Osteocyte (in vitro differentiated cells): ENCODE data around the gene IGF1R. TPM values are rescaled to one million over a fixed set of nuclear protein-coding genes. Genes with fewer than 3 reads are reported as not detected.

Source experiments
- DNase-seq: peaks from one replicate; pipeline ENCODE4 v3.0.0; 2021; ENCODE audit warnings: mixed read lengths; ENCODE audit not compliant: unreplicated experiment; ENCODE audit errors: extremely low spot score
- H3K27ac Mint-ChIP-seq: one replicate; pipeline ENCODE4 v1.8.0; 2021; ENCODE audit warnings: mild to moderate bottlenecking, mixed read lengths; ENCODE audit not compliant: unreplicated experiment
- H3K27me3 Mint-ChIP-seq: one replicate; pipeline ENCODE4 v1.8.0; 2021; ENCODE audit warnings: mixed read lengths; ENCODE audit not compliant: unreplicated experiment
- H3K36me3 Mint-ChIP-seq: one replicate; pipeline ENCODE4 v1.8.0; 2021; ENCODE audit warnings: mixed read lengths; ENCODE audit not compliant: unreplicated experiment
- H3K4me1 Mint-ChIP-seq: one replicate; pipeline ENCODE4 v1.8.0; 2021; ENCODE audit warnings: mixed read lengths; ENCODE audit not compliant: unreplicated experiment
- H3K4me3 Mint-ChIP-seq: one replicate; pipeline ENCODE4 v1.8.0; 2021; ENCODE audit warnings: mild to moderate bottlenecking, moderate library complexity, mixed read lengths; ENCODE audit not compliant: unreplicated experiment
- H3K9me3 Mint-ChIP-seq: one replicate; pipeline ENCODE4 v1.8.0; 2021; ENCODE audit warnings: mixed read lengths; ENCODE audit not compliant: unreplicated experiment
- total RNA-seq: library from RNA; stranded (reverse); gene quantifications from 2 replicates; pipeline ENCODE4 v1.2.1, GENCODE V29; 2021
- TF ChIP-seq, protein P1 (sequence below): fragments of 200-600 bp; sonication (generic); IDR thresholded peaks from 2 replicates; pipeline ENCODE4 v1.5.0; 2021; ENCODE audit warnings: antibody characterized with exemption, mild to moderate bottlenecking, moderate library complexity

IGF1R gene
- total RNA-seq, 1 donor from 2014 or later, result 174 TPM

- no peaks in the 10 kb centered on the region for H3K27me3 Mint-ChIP-seq
Observed at GRCh38 chr15:98923171-98923570, 274.8 kb downstream of the IGF1R start.

GRCh38 chr15:98923579-98923978 lies 275.2 kb downstream of the IGF1R start:
- DNase-seq, result no peak
- Mint-ChIP-seq H3K36me3 (peaks cover 65% of the 10 kb centered on the region), H3K9me3 (no peaks in the 10 kb centered on the region), H3K27me3 (no peaks in the 10 kb centered on the region), H3K27ac (no peak overlapping the region), H3K4me1 (peaks cover 16% of the 10 kb centered on the region), H3K4me3 (no peak overlapping the region)
- TF ChIP-seq, protein P1, sequence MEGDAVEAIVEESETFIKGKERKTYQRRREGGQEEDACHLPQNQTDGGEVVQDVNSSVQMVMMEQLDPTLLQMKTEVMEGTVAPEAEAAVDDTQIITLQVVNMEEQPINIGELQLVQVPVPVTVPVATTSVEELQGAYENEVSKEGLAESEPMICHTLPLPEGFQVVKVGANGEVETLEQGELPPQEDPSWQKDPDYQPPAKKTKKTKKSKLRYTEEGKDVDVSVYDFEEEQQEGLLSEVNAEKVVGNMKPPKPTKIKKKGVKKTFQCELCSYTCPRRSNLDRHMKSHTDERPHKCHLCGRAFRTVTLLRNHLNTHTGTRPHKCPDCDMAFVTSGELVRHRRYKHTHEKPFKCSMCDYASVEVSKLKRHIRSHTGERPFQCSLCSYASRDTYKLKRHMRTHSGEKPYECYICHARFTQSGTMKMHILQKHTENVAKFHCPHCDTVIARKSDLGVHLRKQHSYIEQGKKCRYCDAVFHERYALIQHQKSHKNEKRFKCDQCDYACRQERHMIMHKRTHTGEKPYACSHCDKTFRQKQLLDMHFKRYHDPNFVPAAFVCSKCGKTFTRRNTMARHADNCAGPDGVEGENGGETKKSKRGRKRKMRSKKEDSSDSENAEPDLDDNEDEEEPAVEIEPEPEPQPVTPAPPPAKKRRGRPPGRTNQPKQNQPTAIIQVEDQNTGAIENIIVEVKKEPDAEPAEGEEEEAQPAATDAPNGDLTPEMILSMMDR, result no peak

More at GRCh38 chr15:98923171-98923570, 274.8 kb downstream of the IGF1R start:
- Mint-ChIP-seq H3K4me3 (no peak overlapping the region), H3K27ac (no peak overlapping the region), H3K4me1 (peaks cover 15% of the 10 kb centered on the region), H3K36me3 (peaks cover 66% of the 10 kb centered on the region), H3K9me3 (no peaks in the 10 kb centered on the region)
- DNase-seq, result no peak
- TF ChIP-seq, protein P1, result no peak

- Mint-ChIP-seq H3K4me1 (peaks cover 16% of the 10 kb centered on the region), H3K27ac (peak overlapping the region; percentile 44), H3K27me3 (no peaks in the 10 kb centered on the region), H3K36me3 (peaks cover 63% of the 10 kb centered on the region), H3K9me3 (no peaks in the 10 kb centered on the region), H3K4me3 (no peak overlapping the region)
- no peak for DNase-seq
- TF ChIP-seq, protein P1, result no peak
Observed at GRCh38 chr15:98924401-98925049, 276.2 kb downstream of the IGF1R start.

- Mint-ChIP-seq H3K36me3 (peaks cover 66% of the 10 kb centered on the region), H3K4me1 (peaks cover 15% of the 10 kb centered on the region), H3K9me3 (no peaks in the 10 kb centered on the region), H3K27ac (no peak overlapping the region), H3K4me3 (no peak overlapping the region), H3K27me3 (no peaks in the 10 kb centered on the region)
- DNase-seq, result no peak
- TF ChIP-seq, protein P1, result no peak
Observed at GRCh38 chr15:98926236-98926635, 277.9 kb downstream of the IGF1R start.

GRCh38 chr15:98927022-98927421 lies 278.7 kb downstream of the IGF1R start:
- TF ChIP-seq, protein P1, result no peak
- Mint-ChIP-seq H3K4me3 (no peak overlapping the region), H3K9me3 (no peaks in the 10 kb centered on the region), H3K36me3 (peaks cover 66% of the 10 kb centered on the region), H3K4me1 (peaks cover 15% of the 10 kb centered on the region), H3K27me3 (no peaks in the 10 kb centered on the region), H3K27ac (peak overlapping the region; percentile 72)
- DNase-seq, result no peak
